ENCODE measurements around the gene CNTD1. TPM values are rescaled to one million over a fixed set of nuclear protein-coding genes. Genes with fewer than 3 reads are reported as not detected.

The CNTD1 gene
- polyA plus RNA-seq, 2 donors, result 0.18 TPM

DNA sequence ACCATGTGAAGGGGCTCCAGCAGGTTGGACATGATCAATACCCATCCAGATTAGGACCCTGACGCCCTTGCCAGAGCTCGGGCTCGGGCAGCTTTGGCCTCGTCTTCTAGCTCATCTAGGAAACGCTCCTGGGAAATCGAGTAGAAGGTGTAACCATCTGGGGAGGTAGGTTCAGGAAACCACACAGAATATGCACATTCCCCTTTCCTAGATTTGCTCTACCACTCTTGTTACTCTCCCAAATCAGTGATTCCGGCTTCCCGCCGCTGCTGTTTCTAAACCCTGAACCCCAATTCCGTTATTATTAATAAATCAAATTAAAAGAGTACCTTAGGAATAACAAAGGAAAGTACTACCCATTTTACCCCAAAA is 664 bp upstream of the CNTD1 start:
- no peaks in the 10 kb centered on the region for H3K27me3 ChIP-seq (ENCODE audit: control insufficient read depth in 1 of 2, insufficient read depth in 2 of 2, low read length in 2 of 2)
- peak overlapping the region; percentile 95 to 99 for H3K4me3 ChIP-seq (ENCODE audit: low read depth in 1 of 2, low read length in 2 of 2)
- WGBS, 2 donors, result 14 to 15% methylated on average over 10 of the region's 10 CpGs
- H3K9me3 ChIP-seq (ENCODE audit: control insufficient read depth in 2 of 2, insufficient read depth in 1 of 2, low read depth in 1 of 2, low read length in 1 of 2), result no peaks in the 10 kb centered on the region
- peaks cover 0 to 8% of the 10 kb centered on the region in 2 donors for H3K36me3 ChIP-seq (ENCODE audit: control insufficient read depth in 2 of 2, insufficient read depth in 2 of 2, low read length in 1 of 2)
- H3K4me1 ChIP-seq (ENCODE audit: control insufficient read depth in 2 of 2, insufficient read depth in 2 of 2, low read length in 1 of 2), result peaks cover 6 to 25% of the 10 kb centered on the region in 2 donors
- H3K27ac ChIP-seq (ENCODE audit: low read depth in 2 of 2, low read length in 1 of 2), result peak overlapping the region; percentile 76 to 95

DNA sequence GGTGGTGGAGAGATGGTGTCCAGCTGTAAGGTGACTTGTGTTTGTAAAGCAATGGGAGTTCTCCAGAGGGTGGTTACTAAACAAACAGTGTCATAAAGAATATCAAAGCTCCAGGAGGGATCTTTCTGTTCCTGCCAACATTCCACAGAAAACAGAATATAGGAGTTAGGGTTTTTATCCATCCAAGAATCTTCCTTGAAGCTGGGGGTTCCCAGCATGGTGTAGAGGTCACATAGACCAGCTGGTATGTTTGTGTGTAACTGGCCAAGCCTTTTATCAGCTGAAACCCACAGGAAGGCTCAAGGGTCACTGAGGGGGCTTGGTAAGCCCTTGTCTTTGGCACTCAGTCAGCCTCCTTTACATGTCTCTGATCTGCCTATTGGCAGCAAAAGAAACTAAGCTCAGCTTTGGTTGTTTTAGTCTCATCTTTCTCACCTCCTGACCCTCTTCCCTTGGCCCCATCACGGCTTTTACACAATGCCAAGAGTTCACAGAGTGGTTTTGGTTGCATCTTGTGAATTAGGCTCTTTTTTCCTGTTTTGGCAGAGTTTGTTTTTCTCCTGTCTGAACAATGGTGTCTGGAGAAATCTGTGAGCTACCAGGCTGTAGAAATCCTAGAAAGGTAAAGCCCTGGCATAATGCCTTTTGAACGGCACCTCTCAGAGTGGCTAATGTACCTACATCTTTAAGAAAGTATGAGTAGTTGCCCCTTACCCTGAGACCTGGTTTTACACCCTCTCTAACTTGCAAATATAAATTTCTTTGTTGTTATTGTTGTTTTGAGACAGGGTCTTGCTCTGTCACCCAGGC is 4.6 kb downstream of the CNTD1 start:
- H3K4me3 ChIP-seq (ENCODE audit: low read depth in 1 of 2, low read length in 2 of 2), result no peak overlapping the region
- no peaks in the 10 kb centered on the region for H3K9me3 ChIP-seq (ENCODE audit: control insufficient read depth in 2 of 2, insufficient read depth in 1 of 2, low read depth in 1 of 2, low read length in 1 of 2)
- no peak overlapping the region for H3K27ac ChIP-seq (ENCODE audit: low read depth in 2 of 2, low read length in 1 of 2)
- 47 to 51% methylated on average over 2 of the region's 2 CpGs for WGBS, 2 donors
- H3K27me3 ChIP-seq (ENCODE audit: control insufficient read depth in 1 of 2, insufficient read depth in 2 of 2, low read length in 2 of 2), result no peaks in the 10 kb centered on the region
- H3K4me1 ChIP-seq (ENCODE audit: control insufficient read depth in 2 of 2, insufficient read depth in 2 of 2, low read length in 1 of 2), result peaks cover 0 to 3% of the 10 kb centered on the region in 2 donors
- no peaks in the 10 kb centered on the region for H3K36me3 ChIP-seq (ENCODE audit: control insufficient read depth in 2 of 2, insufficient read depth in 2 of 2, low read length in 1 of 2)

DNA sequence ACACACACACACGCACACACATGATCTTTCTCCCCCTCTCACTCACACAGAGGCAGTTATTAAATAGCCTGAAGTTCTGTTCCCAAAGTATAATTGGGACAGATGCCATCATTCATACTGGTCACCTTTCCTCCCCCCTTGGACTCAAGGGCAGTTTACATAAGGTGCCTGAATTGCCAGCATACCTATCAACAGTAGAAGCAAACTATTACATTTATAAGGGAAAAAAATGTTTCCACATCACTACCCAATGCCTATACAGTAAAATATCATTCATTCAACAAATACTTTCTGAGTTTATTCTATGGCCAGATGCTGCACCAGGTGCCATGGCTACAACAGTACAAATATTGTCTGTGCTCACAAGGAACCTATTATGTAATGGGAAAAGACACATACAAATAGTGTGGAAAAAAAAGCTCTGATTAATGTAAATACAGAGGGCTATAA is 6.3 kb downstream of the CNTD1 start:
- Histone ChIP-seq H3K4me3 (ENCODE audit: low read depth in 1 of 2, low read length in 2 of 2) (no peak overlapping the region), H3K27ac (ENCODE audit: low read depth in 2 of 2, low read length in 1 of 2) (no peak overlapping the region), H3K36me3 (ENCODE audit: control insufficient read depth in 2 of 2, insufficient read depth in 2 of 2, low read length in 1 of 2) (no peaks in the 10 kb centered on the region)

DNA sequence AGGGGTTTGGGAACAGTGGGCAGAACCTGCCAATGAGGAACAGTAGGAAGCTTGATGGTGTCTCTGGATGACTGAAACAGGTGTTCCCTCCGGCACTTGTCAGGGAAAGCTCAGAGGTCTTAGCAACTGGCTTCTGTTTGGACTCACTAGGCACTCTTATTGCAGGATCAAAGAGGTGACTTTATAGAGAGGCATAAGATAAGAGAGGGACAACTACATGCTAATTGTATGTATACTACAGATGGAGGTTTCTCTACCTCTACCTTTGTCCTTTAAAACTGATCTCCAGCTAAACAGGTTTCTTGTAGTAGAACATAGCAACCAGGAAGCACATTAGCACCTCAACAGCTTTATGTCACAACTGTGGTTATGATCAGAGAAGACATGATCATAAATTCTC is 7.6 kb downstream of the CNTD1 start:
- Histone ChIP-seq H3K4me1 (ENCODE audit: control insufficient read depth in 2 of 2, insufficient read depth in 2 of 2, low read length in 1 of 2) (no peaks in the 10 kb centered on the region), H3K27me3 (ENCODE audit: control insufficient read depth in 1 of 2, insufficient read depth in 2 of 2, low read length in 2 of 2) (no peaks in the 10 kb centered on the region), H3K27ac (ENCODE audit: low read depth in 2 of 2, low read length in 1 of 2) (no peak overlapping the region), H3K4me3 (ENCODE audit: low read depth in 1 of 2, low read length in 2 of 2) (no peak overlapping the region), H3K36me3 (ENCODE audit: control insufficient read depth in 2 of 2, insufficient read depth in 2 of 2, low read length in 1 of 2) (peaks cover 1 to 6% of the 10 kb centered on the region in 2 donors), H3K9me3 (ENCODE audit: control insufficient read depth in 2 of 2, insufficient read depth in 1 of 2, low read depth in 1 of 2, low read length in 1 of 2) (no peaks in the 10 kb centered on the region)
- WGBS, 2 donors, result 77 to 95% methylated on average over 1 of the region's 1 CpG

More for the DNA sequence above, 6.3 kb downstream of the CNTD1 start:
- 64 to 91% methylated on average over 1 of the region's 1 CpG for WGBS, 2 donors
- Histone ChIP-seq H3K4me1 (ENCODE audit: control insufficient read depth in 2 of 2, insufficient read depth in 2 of 2, low read length in 1 of 2) (no peaks in the 10 kb centered on the region), H3K9me3 (ENCODE audit: control insufficient read depth in 2 of 2, insufficient read depth in 1 of 2, low read depth in 1 of 2, low read length in 1 of 2) (no peaks in the 10 kb centered on the region), H3K27me3 (ENCODE audit: control insufficient read depth in 1 of 2, insufficient read depth in 2 of 2, low read length in 2 of 2) (no peaks in the 10 kb centered on the region)

DNA sequence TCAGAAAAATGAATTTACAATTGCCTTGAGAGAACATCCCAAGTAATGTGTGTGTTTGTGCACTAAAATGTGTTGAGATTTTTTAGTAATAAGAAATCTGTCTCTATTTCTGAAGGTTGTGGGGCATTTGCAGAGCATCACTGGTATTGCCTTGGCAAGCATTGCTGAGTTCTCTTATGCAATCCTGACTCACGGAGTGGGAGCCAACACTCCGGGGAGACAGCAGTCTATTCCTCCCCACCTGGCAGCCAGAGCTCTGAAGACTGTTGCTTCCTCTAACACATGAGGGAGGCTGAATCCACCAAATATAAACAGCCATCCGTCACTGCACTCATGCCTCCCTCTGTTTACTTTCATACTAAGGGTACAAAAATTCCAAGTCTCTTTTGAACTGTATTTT is 10.6 kb downstream of the CNTD1 start:
- H3K4me1 ChIP-seq (ENCODE audit: control insufficient read depth in 2 of 2, insufficient read depth in 2 of 2, low read length in 1 of 2), result no peaks in the 10 kb centered on the region
- H3K27me3 ChIP-seq (ENCODE audit: control insufficient read depth in 1 of 2, insufficient read depth in 2 of 2, low read length in 2 of 2), result no peaks in the 10 kb centered on the region
- peaks cover 8 to 10% of the 10 kb centered on the region in 2 donors for H3K36me3 ChIP-seq (ENCODE audit: control insufficient read depth in 2 of 2, insufficient read depth in 2 of 2, low read length in 1 of 2)
- H3K4me3 ChIP-seq (ENCODE audit: low read depth in 1 of 2, low read length in 2 of 2), result no peak overlapping the region
- WGBS, 2 donors, result 25 to 31% methylated on average over 3 of the region's 3 CpGs
- no peaks in the 10 kb centered on the region for H3K9me3 ChIP-seq (ENCODE audit: control insufficient read depth in 2 of 2, insufficient read depth in 1 of 2, low read depth in 1 of 2, low read length in 1 of 2)
- no peak overlapping the region for H3K27ac ChIP-seq (ENCODE audit: low read depth in 2 of 2, low read length in 1 of 2)

DNA sequence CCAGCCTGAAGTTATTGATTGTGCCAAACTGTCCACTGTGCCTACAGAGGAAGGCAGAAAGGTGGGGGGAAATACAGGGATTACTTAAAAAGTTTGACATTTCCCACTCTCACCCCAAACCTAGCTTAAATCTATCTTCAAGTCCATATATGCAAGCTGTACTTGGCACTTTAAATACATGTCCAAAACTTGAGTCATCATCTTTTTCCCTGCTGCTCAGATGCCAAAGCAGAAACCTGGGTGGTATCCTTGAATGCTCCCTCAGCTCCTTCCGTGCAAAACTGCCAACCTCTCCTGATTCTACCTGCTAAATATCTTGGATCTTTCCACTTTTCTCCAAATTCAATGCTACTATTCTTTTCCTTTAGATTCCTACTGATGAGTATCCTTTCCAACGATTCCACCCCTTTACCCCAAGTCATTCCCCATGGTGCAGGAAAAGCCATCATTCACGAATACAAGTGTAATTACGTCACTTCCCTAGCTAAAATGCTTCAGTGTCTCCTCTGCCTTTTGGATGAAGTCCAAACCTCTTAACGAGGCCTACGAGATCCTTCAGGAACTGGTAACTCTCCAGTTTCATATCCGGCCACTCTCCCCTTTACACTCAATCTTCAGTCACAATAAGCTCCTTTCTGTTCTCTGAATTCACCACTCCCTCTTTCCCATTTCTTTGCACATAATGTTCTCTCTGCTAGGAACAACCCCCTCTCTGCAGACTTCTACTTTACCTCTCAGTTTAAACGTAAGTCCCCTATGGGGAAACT is 16.2 kb downstream of the CNTD1 start:
- H3K9me3 ChIP-seq (ENCODE audit: control insufficient read depth in 2 of 2, insufficient read depth in 1 of 2, low read depth in 1 of 2, low read length in 1 of 2), result no peaks in the 10 kb centered on the region
- peak overlapping the region in 1 of 2 donors; percentile 18 for H3K27ac ChIP-seq (ENCODE audit: low read depth in 2 of 2, low read length in 1 of 2)
- WGBS, 2 donors, result 69 to 75% methylated on average over 8 of the region's 8 CpGs
- no peaks in the 10 kb centered on the region for H3K4me1 ChIP-seq (ENCODE audit: control insufficient read depth in 2 of 2, insufficient read depth in 2 of 2, low read length in 1 of 2)
- no peaks in the 10 kb centered on the region for H3K27me3 ChIP-seq (ENCODE audit: control insufficient read depth in 1 of 2, insufficient read depth in 2 of 2, low read length in 2 of 2)
- H3K4me3 ChIP-seq (ENCODE audit: low read depth in 1 of 2, low read length in 2 of 2), result no peak overlapping the region
- peaks cover 30 to 37% of the 10 kb centered on the region in 2 donors for H3K36me3 ChIP-seq (ENCODE audit: control insufficient read depth in 2 of 2, insufficient read depth in 2 of 2, low read length in 1 of 2)

DNA sequence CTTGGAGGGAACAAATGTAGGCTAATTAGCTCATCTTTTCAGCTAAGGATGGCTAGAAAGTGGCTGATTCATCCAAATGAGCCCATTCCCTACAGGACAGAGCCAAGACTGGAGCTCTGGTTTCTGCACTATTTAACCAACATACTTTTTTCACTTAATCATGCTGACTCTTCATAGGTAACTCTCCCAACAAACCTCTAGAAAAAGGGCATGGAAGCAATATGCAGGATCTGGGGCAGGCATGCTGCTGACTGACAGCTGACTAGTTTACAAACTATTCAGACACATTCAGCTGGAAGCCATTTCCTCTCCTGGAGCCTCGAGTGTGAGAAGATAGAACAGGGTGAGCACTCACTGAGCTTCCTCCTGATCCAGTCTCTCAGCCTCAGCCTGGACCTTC is 19.2 kb downstream of the CNTD1 start:
- H3K4me3 ChIP-seq (ENCODE audit: low read depth in 1 of 2, low read length in 2 of 2), result no peak overlapping the region
- no peak overlapping the region for H3K27ac ChIP-seq (ENCODE audit: low read depth in 2 of 2, low read length in 1 of 2)
- no peaks in the 10 kb centered on the region for H3K27me3 ChIP-seq (ENCODE audit: control insufficient read depth in 1 of 2, insufficient read depth in 2 of 2, low read length in 2 of 2)
- no peaks in the 10 kb centered on the region for H3K9me3 ChIP-seq (ENCODE audit: control insufficient read depth in 2 of 2, insufficient read depth in 1 of 2, low read depth in 1 of 2, low read length in 1 of 2)
- no peaks in the 10 kb centered on the region for H3K4me1 ChIP-seq (ENCODE audit: control insufficient read depth in 2 of 2, insufficient read depth in 2 of 2, low read length in 1 of 2)
- H3K36me3 ChIP-seq (ENCODE audit: control insufficient read depth in 2 of 2, insufficient read depth in 2 of 2, low read length in 1 of 2), result peaks cover 25 to 29% of the 10 kb centered on the region in 2 donors
- WGBS, 2 donors, result 65 to 77% methylated on average over 1 of the region's 1 CpG

DNA sequence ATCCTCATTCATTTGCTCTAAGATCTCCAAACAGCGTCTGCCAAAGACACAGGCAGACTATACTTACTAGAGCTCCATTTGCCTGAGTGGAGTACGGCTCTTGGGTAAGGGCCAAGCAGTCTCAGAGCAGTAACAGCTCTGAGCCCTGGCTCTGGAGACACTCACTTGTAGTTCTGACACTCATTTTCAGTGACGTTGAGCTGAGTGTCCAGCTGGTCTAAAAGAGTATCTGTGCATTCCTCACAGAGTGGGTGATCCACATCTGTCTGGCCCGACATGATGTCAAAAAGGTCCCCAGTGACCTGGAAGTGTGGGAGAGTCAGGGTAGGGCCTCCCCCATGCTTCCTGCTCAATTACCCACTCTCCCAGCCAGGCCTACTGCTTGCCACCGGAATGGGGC is 19.7 kb downstream of the CNTD1 start:
- WGBS, 2 donors, result 87 to 89% methylated on average over 5 of the region's 5 CpGs
- H3K36me3 ChIP-seq (ENCODE audit: control insufficient read depth in 2 of 2, insufficient read depth in 2 of 2, low read length in 1 of 2), result peaks cover 25 to 29% of the 10 kb centered on the region in 2 donors
- no peak overlapping the region for H3K4me3 ChIP-seq (ENCODE audit: low read depth in 1 of 2, low read length in 2 of 2)

DNA sequence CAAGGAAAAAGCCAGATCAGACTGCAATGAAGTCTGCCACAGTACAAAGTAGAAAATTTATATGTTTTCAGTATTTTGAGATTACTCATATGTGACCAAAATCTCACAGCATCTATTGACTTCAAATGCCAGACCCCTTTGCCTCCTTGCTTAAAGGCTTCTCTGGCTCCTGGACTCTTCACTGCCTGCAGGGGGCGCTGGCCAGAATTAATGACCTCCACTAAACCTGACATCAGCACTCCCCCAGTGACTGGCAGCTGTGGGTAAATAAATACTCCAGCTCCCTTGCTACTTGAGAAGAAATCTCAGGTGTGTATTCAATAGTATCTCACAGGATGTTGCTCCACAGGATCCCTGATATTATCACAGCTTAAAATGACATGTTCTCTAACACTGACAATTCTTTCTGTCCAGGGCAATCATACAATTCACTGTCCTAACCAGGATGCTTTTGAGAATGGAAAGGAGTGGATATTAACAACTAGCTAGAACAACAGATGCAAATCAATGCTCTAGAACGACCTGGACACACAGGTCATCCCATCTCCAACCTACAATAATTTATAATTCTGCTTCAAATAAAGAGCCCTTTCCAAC is 21.4 kb downstream of the CNTD1 start:
- Histone ChIP-seq H3K4me3 (ENCODE audit: low read depth in 1 of 2, low read length in 2 of 2) (no peak overlapping the region), H3K9me3 (ENCODE audit: control insufficient read depth in 2 of 2, insufficient read depth in 1 of 2, low read depth in 1 of 2, low read length in 1 of 2) (no peaks in the 10 kb centered on the region), H3K27me3 (ENCODE audit: control insufficient read depth in 1 of 2, insufficient read depth in 2 of 2, low read length in 2 of 2) (no peaks in the 10 kb centered on the region), H3K36me3 (ENCODE audit: control insufficient read depth in 2 of 2, insufficient read depth in 2 of 2, low read length in 1 of 2) (peaks cover 20 to 22% of the 10 kb centered on the region in 2 donors), H3K4me1 (ENCODE audit: control insufficient read depth in 2 of 2, insufficient read depth in 2 of 2, low read length in 1 of 2) (no peaks in the 10 kb centered on the region), H3K27ac (ENCODE audit: low read depth in 2 of 2, low read length in 1 of 2) (no peak overlapping the region)
- WGBS, 2 donors, result 29 to 35% methylated on average over 2 of the region's 2 CpGs

More for the DNA sequence above, 19.7 kb downstream of the CNTD1 start:
- H3K9me3 ChIP-seq (ENCODE audit: control insufficient read depth in 2 of 2, insufficient read depth in 1 of 2, low read depth in 1 of 2, low read length in 1 of 2), result no peaks in the 10 kb centered on the region
- no peaks in the 10 kb centered on the region for H3K27me3 ChIP-seq (ENCODE audit: control insufficient read depth in 1 of 2, insufficient read depth in 2 of 2, low read length in 2 of 2)
- H3K4me1 ChIP-seq (ENCODE audit: control insufficient read depth in 2 of 2, insufficient read depth in 2 of 2, low read length in 1 of 2), result no peaks in the 10 kb centered on the region
- no peak overlapping the region for H3K27ac ChIP-seq (ENCODE audit: low read depth in 2 of 2, low read length in 1 of 2)
